GM12891 (cell line): ENCODE measurements around the gene INSYN1.

Experiments
- DNase-seq: peaks from one replicate; pipeline ENCODE4 v3.0.0; 2011; ENCODE audit warnings: low spot score; ENCODE audit not compliant: insufficient read length
- FAIRE-seq: peaks from 2 replicates; lab custom pipeline; 2011; peaks lifted over from hg19 to GRCh38; lab: Jason Lieb, UNC
- PAX5 ChIP-seq: IDR thresholded peaks from 2 replicates; pipeline ENCODE4 v1.6.1; 2011; ENCODE audit warnings: low read length, moderate library complexity, mild to moderate bottlenecking; ENCODE audit not compliant: insufficient read depth, severe bottlenecking
- POLR2A ChIP-seq: IDR thresholded peaks from 2 replicates; pipeline ENCODE4 v1.6.1; 2011; ENCODE audit warnings: low read depth, low read length, control low read depth
- POLR2AphosphoS5 ChIP-seq: IDR thresholded peaks from 2 replicates; pipeline ENCODE4 v1.6.1; 2011; ENCODE audit warnings: low read depth, low read length, control low read depth
- POU2F2 ChIP-seq: IDR thresholded peaks from 2 replicates; pipeline ENCODE4 v1.6.1; 2011; ENCODE audit warnings: low read depth, mild to moderate bottlenecking, control low read depth, low read length, moderate library complexity
- SPI1 ChIP-seq: IDR thresholded peaks from 2 replicates; pipeline ENCODE4 v1.6.1; 2011; ENCODE audit warnings: low read depth, low read length, control low read depth
- TAF1 ChIP-seq: IDR thresholded peaks from 2 replicates; pipeline ENCODE4 v1.6.1; 2011; ENCODE audit warnings: low read depth, low read length, control low read depth

The INSYN1 gene

DNA sequence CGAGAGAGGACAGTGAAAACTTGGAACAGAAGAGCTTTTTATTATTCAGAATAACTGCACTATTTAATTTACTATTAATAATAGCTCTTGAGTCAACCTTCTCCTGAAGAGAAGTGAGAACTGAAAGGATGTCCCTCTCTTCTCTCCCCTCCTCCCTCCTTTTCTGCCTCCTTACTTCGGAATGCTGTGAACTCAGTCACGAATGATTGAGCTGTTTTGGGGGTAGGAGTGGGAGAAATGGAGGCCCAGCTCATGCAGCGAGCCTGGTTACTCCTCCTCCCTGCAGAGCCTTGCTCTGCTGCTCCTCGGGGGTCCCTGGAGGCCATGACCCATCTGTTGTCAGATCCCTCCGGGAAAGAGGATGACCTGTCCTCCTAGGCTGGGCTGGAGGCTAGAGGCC, 20.3 kb upstream of the INSYN1 start:
- no peak for TF ChIP-seq SPI1
- no peak for TF ChIP-seq TAF1
- no peak for TF ChIP-seq POU2F2
- TF ChIP-seq PAX5, result no peak
- TF ChIP-seq POLR2A, result no peak
- TF ChIP-seq POLR2AphosphoS5, result no peak
- no peak for FAIRE-seq

GRCh38 chr15:73771385-73772045, 18.4 kb upstream of the INSYN1 start:
- TF ChIP-seq POLR2A (no peak), POLR2AphosphoS5 (no peak), POU2F2 (no peak)
- FAIRE-seq, result no peak
- DNase-seq, result no peak

More for the DNA sequence above, 20.3 kb upstream of the INSYN1 start:
- DNase-seq, result no peak

GRCh38 chr15:73770050-73770449, 16.9 kb upstream of the INSYN1 start:
- DNase-seq, result no peak
- FAIRE-seq, result no peak
- no peak for TF ChIP-seq TAF1

- no peak for TF ChIP-seq POLR2A
- DNase-seq (no peak), FAIRE-seq (no peak)
Observed at GRCh38 chr15:73767806-73768501, 14.8 kb upstream of the INSYN1 start.

- FAIRE-seq (peak; percentile 20), DNase-seq (no peak)
- TF ChIP-seq TAF1 (no peak), POU2F2 (no peak), POLR2AphosphoS5 (no peak), POLR2A (no peak), SPI1 (no peak)
Observed at GRCh38 chr15:73766598-73766997, 13.4 kb upstream of the INSYN1 start.

DNA sequence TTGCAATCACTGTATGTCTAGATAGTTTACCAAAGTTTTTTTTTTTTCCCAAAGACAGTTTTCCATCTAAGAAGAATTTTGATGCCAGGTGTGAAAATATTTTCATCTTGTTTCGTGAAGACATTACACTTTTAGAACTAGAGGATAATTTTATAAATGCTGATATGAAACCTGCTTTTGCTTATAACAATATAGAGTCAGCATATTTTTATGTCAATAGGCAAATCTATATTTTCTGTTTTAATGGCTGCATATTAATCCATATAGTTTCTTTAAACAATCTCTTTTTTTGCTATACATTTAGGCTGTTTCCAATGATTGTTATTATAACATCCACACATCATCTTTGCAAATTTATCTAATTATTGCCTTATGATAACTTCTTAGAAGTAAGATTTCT, 12.6 kb upstream of the INSYN1 start:
- DNase-seq (no peak), FAIRE-seq (no peak)
- no peak for TF ChIP-seq POLR2A
- TF ChIP-seq SPI1, result no peak
- TF ChIP-seq TAF1, result no peak
- TF ChIP-seq POU2F2, result no peak
- no peak for TF ChIP-seq PAX5
- TF ChIP-seq POLR2AphosphoS5, result no peak

DNA sequence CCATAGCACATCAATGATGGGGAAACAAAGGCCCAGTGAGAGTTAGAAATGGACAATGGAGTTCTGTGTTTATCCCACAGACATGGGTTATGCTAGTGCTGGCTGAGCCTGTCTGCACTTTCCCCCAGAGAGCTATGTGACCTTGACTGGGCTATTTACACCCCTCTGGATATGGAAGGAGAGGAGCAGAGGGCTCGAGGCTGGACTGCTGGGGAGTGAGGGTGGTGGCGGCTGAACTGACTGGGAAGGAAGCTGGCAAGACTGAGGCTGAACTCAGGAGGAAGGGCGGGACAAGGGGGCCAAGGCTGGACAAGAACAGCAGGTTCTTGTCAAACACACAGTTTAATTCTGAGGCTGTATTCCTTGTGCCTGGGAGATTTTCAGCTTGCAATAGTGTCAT, 10.8 kb upstream of the INSYN1 start:
- TF ChIP-seq POLR2AphosphoS5, result no peak
- FAIRE-seq (no peak), DNase-seq (no peak)

GRCh38 chr15:73760330-73761329, 7.5 kb upstream of the INSYN1 start:
- FAIRE-seq, result no peak
- TF ChIP-seq POLR2A, result no peak
- no peak for TF ChIP-seq PAX5
- no peak for TF ChIP-seq TAF1
- no peak for TF ChIP-seq SPI1
- TF ChIP-seq POLR2AphosphoS5, result no peak

GRCh38 chr15:73758461-73758860, 5.3 kb upstream of the INSYN1 start:
- TF ChIP-seq POU2F2 (no peak), TAF1 (no peak), SPI1 (no peak)
- FAIRE-seq, result no peak
- no peak for DNase-seq

More at GRCh38 chr15:73760330-73761329, 7.5 kb upstream of the INSYN1 start:
- DNase-seq, result no peak

DNA sequence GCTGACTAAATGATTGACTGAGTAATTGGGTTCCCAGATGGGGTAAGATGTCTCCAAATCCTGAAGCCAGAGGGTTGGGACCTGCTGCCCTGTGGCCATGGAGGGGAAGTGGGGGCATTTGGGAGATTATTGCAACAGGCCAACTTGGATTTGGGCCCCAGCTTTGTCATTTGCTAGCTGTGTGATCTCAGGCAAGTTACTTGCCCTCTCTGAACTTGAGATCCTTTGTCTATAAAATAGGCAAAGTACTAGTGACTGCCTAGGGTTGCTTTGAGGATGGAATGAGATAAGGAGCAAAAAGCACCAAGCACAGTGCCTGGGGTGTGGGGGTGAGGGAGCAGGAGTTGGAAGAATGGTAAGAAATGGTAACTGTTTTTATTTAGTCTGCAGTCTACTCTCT, 4.4 kb upstream of the INSYN1 start:
- TF ChIP-seq SPI1 (no peak), POU2F2 (no peak), POLR2A (no peak), PAX5 (no peak), TAF1 (no peak), POLR2AphosphoS5 (no peak)
- DNase-seq (no peak), FAIRE-seq (no peak)
